H9 (cell line): ENCODE results near the gene NLN. TPM values are rescaled to one million over a fixed set of nuclear protein-coding genes. Genes with fewer than 3 reads are reported as not detected.

ENCODE experiments used
- DNase-seq: peaks from one replicate; pipeline ENCODE4 v3.0.0-alpha.2; 2017
- H2AFZ ChIP-seq: one replicate; pipeline ENCODE4 v1.6.1; 2013; ENCODE audit warnings: mild to moderate bottlenecking, low read length, control low read depth, moderate library complexity
- H2AK5ac ChIP-seq: 2 replicates; pipeline ENCODE4 v1.6.1; 2013; ENCODE audit warnings: low read length, control low read depth, mixed read lengths; ENCODE audit not compliant: insufficient read length
- H2BK120ac ChIP-seq: one replicate; pipeline ENCODE4 v1.6.1; 2013; ENCODE audit warnings: low read depth, mild to moderate bottlenecking, low read length, control low read depth, inconsistent platforms; ENCODE audit not compliant: poor library complexity, severe bottlenecking
- H2BK12ac ChIP-seq: 2 replicates; pipeline ENCODE4 v1.6.1; 2013; ENCODE audit warnings: low read length, control low read depth, mixed read lengths, low read depth; ENCODE audit not compliant: insufficient read length
- H2BK15ac ChIP-seq: 2 replicates; pipeline ENCODE4 v1.6.1; 2013; ENCODE audit warnings: low read depth, low read length, control low read depth
- H2BK20ac ChIP-seq: one replicate; pipeline ENCODE4 v1.6.1; 2013; ENCODE audit warnings: low read depth, mild to moderate bottlenecking, low read length, control low read depth, inconsistent platforms; ENCODE audit not compliant: poor library complexity, severe bottlenecking
- H2BK5ac ChIP-seq: 2 replicates; pipeline ENCODE4 v1.6.1; 2013; ENCODE audit warnings: low read length, control low read depth, mixed read lengths; ENCODE audit not compliant: insufficient read length
- H3K14ac ChIP-seq: 2 replicates; pipeline ENCODE4 v1.6.1; 2013; ENCODE audit warnings: low read length, control low read depth; ENCODE audit not compliant: insufficient read depth
- H3K18ac ChIP-seq: 2 replicates; pipeline ENCODE4 v1.6.1; 2013; ENCODE audit warnings: low read depth, mild to moderate bottlenecking, mixed read lengths, low read length, control low read depth; ENCODE audit not compliant: insufficient read length
- H3K23ac ChIP-seq: 2 replicates; pipeline ENCODE4 v1.6.1; 2013; ENCODE audit warnings: low read length, control low read depth, mixed read lengths, low read depth; ENCODE audit not compliant: insufficient read length
- H3K23me2 ChIP-seq: 2 replicates; pipeline ENCODE4 v1.6.1; 2013; ENCODE audit warnings: low read depth, mild to moderate bottlenecking, mixed read lengths, low read length, control low read depth; ENCODE audit not compliant: insufficient read length, poor library complexity, severe bottlenecking
- H3K27ac ChIP-seq: 2 replicates; pipeline ENCODE4 v1.5.1; 2013; ENCODE audit warnings: low read length, control low read depth, mixed read lengths, low read depth; ENCODE audit not compliant: insufficient read length
- H3K27me3 ChIP-seq: 2 replicates; pipeline ENCODE4 v1.6.1; 2013; ENCODE audit warnings: low read length, control low read depth, inconsistent platforms; ENCODE audit not compliant: insufficient read depth
- H3K4ac ChIP-seq: 2 replicates; pipeline ENCODE4 v1.6.1; 2013; ENCODE audit warnings: low read depth, mild to moderate bottlenecking, control low read depth, inconsistent platforms, low read length, moderate library complexity
- H3K4me1 ChIP-seq: 2 replicates; pipeline ENCODE4 v1.6.1; 2013; ENCODE audit warnings: low read length, control low read depth, inconsistent platforms; ENCODE audit not compliant: insufficient read depth
- H3K4me2 ChIP-seq: 2 replicates; pipeline ENCODE4 v1.6.1; 2013; ENCODE audit warnings: low read length, control low read depth, mixed read lengths; ENCODE audit not compliant: insufficient read length, insufficient read depth
- H3K56ac ChIP-seq: 2 replicates; pipeline ENCODE4 v1.6.1; 2013; ENCODE audit warnings: low read depth, mild to moderate bottlenecking, mixed read lengths, low read length, control low read depth; ENCODE audit not compliant: insufficient read length
- H3K79me1 ChIP-seq: 2 replicates; pipeline ENCODE4 v1.6.1; 2013; ENCODE audit warnings: low read depth, mild to moderate bottlenecking, moderate library complexity, low read length, control low read depth, inconsistent platforms; ENCODE audit not compliant: insufficient read depth, poor library complexity, severe bottlenecking
- H3K79me2 ChIP-seq: 2 replicates; pipeline ENCODE4 v1.6.1; 2013; ENCODE audit warnings: low read length, control low read depth, inconsistent platforms; ENCODE audit not compliant: insufficient read depth
- H3K9ac ChIP-seq: 2 replicates; pipeline ENCODE4 v1.6.1; 2013; ENCODE audit warnings: low read length, control low read depth, mixed read lengths; ENCODE audit not compliant: insufficient read length; ENCODE audit errors: extremely low read depth
- H3K9me3 ChIP-seq: one replicate; pipeline ENCODE4 v1.6.1; 2013; ENCODE audit warnings: low read depth, low read length, inconsistent platforms; ENCODE audit not compliant: control insufficient read depth
- H3T11ph ChIP-seq: one replicate; pipeline ENCODE4 v1.6.1; 2013; ENCODE audit warnings: mild to moderate bottlenecking, low read length, control low read depth, inconsistent platforms
- H4K20me1 ChIP-seq: one replicate; pipeline ENCODE4 v1.6.1; 2013; ENCODE audit not compliant: control insufficient read depth, insufficient read length, insufficient read depth
- H4K5ac ChIP-seq: 2 replicates; pipeline ENCODE4 v1.6.1; 2013; ENCODE audit warnings: low read depth, mild to moderate bottlenecking, mixed read lengths, low read length, control low read depth; ENCODE audit not compliant: insufficient read length
- H4K8ac ChIP-seq: replicated peaks from 2 replicates; pipeline ENCODE4 v1.6.1; 2013; ENCODE audit warnings: low read length, control low read depth, mixed read lengths, low read depth; ENCODE audit not compliant: insufficient read length
- H4K91ac ChIP-seq: 2 replicates; pipeline ENCODE4 v1.6.1; 2013; ENCODE audit warnings: low read depth, mild to moderate bottlenecking, moderate library complexity, mixed read lengths, low read length, control low read depth; ENCODE audit not compliant: insufficient read length
- H3K27ac Mint-ChIP-seq, 3 experiments: 2 replicates in 2 of 3; 3 replicates in 1 of 3; pipeline ENCODE4 v1.8.0; 2020 to 2021; ENCODE audit warnings: mixed read lengths in 3 of 3, mild to moderate bottlenecking in 1 of 3, moderate library complexity in 1 of 3
- H3K27me3 Mint-ChIP-seq: 2 replicates; pipeline ENCODE4 v1.8.0; 2021; ENCODE audit warnings: low read depth, mild to moderate bottlenecking, moderate library complexity, mixed read lengths
- H3K36me3 Mint-ChIP-seq, 3 experiments: 2 replicates in 2 of 3; 3 replicates in 1 of 3; pipeline ENCODE4 v1.8.0; 2020 to 2021; ENCODE audit warnings: low read depth in 3 of 3, mixed read lengths in 3 of 3; ENCODE audit not compliant: insufficient read depth in 1 of 3
- H3K4me1 Mint-ChIP-seq, 2 experiments: 2 replicates each; pipeline ENCODE4 v1.8.0; 2020; ENCODE audit warnings: mixed read lengths in 2 of 2
- H3K4me3 Mint-ChIP-seq, 2 experiments: 2 replicates in 1 of 2; 3 replicates in 1 of 2; pipeline ENCODE4 v1.8.0; 2020 to 2021; ENCODE audit warnings: mild to moderate bottlenecking in 2 of 2, mixed read lengths in 2 of 2, moderate library complexity in 1 of 2
- H3K9me3 Mint-ChIP-seq, 2 experiments: 2 replicates in 1 of 2; 3 replicates in 1 of 2; pipeline ENCODE4 v1.8.0; 2020; ENCODE audit warnings: mild to moderate bottlenecking in 2 of 2, mixed read lengths in 2 of 2, moderate library complexity in 1 of 2
- CTCF ChIP-seq: fragments of 200-600 bp; sonication (generic); conservative IDR thresholded peaks from 3 replicates; pipeline ENCODE4 v1.8.0; 2021; ENCODE audit warnings: antibody characterized with exemption, mild to moderate bottlenecking
- WGBS: extraction: QIAGEN DNeasy Blood & Tissue Kit; methylation state at CpG from one replicate; pipeline ENCODE4 v1.1.7; 2013; ENCODE audit warnings: missing lambda C conversion rate, low lambda C conversion rate, mixed read lengths; ENCODE audit not compliant: insufficient read length; ENCODE audit errors: extremely low coverage; 5-methylcytosine and 5-hydroxymethylcytosine counted together
- total RNA-seq: library from RNA; stranded (reverse); gene quantifications from 2 replicates; pipeline ENCODE4 v1.2.1, GENCODE V29; 2021

NLN gene
- total RNA-seq, 1 experiment from 2014 or later, result 137 TPM

GRCh38 chr5:65769539-65769938, 47.5 kb downstream of the NLN start:
- no peak overlapping the region for H4K5ac ChIP-seq
- H4K8ac ChIP-seq, result no peak overlapping the region
- H2BK120ac ChIP-seq, result no peak overlapping the region
- H3K27ac Mint-ChIP-seq, result no peak overlapping the region
- H2BK5ac ChIP-seq, result no peak overlapping the region
- H3K4me1 ChIP-seq, result no peaks in the 10 kb centered on the region
- no peak overlapping the region for H3K18ac ChIP-seq
- peaks cover 5% of the 10 kb centered on the region for H4K20me1 ChIP-seq
- H2AK5ac ChIP-seq, result no peak overlapping the region
- TF ChIP-seq CTCF, result no peak
- H3K23ac ChIP-seq, result no peak overlapping the region
- H2BK12ac ChIP-seq, result no peak overlapping the region
- H3K79me1 ChIP-seq, result no peaks in the 10 kb centered on the region
- H3K4ac ChIP-seq, result no peak overlapping the region
- H3K9me3 ChIP-seq, result no peaks in the 10 kb centered on the region
- H3K4me3 Mint-ChIP-seq, result no peak overlapping the region
- H3T11ph ChIP-seq, result no peak overlapping the region
- H3K27me3 Mint-ChIP-seq, result no peaks in the 10 kb centered on the region
- H3K23me2 ChIP-seq, result no peaks in the 10 kb centered on the region
- H4K91ac ChIP-seq, result no peak overlapping the region
- H3K4me1 Mint-ChIP-seq, result peaks cover 18% of the 10 kb centered on the region in 2 experiments
- no peak overlapping the region for H3K14ac ChIP-seq
- no peak overlapping the region for H2BK20ac ChIP-seq
- H3K27ac ChIP-seq, result no peak overlapping the region
- H2AFZ ChIP-seq, result no peak overlapping the region
- H3K36me3 Mint-ChIP-seq, result peaks cover 27 to 34% (median 29%) of the 10 kb centered on the region in 3 experiments
- H2BK15ac ChIP-seq, result no peak overlapping the region
- WGBS, result no CpG with 5 or more reads among the region's 1 CpG
- no peak overlapping the region for H3K4me2 ChIP-seq
- H3K9me3 Mint-ChIP-seq, result peaks cover 0 to 7% of the 10 kb centered on the region in 2 experiments; a peak in 2 of 5 replicates
- no peak for DNase-seq
- H3K56ac ChIP-seq, result no peak overlapping the region
- H3K79me2 ChIP-seq, result no peaks in the 10 kb centered on the region; the same call in 1 of the 2 replicates
- H3K27me3 ChIP-seq, result no peaks in the 10 kb centered on the region
- no peak overlapping the region for H3K9ac ChIP-seq
